ENCODE measurements around the gene RPL39L. TPM values are rescaled to one million over a fixed set of nuclear protein-coding genes. Genes with fewer than 3 reads are reported as not detected.

The RPL39L gene
- total and polyA plus RNA-seq, 4 donors, result 3.4 to 9.4 (median 6.4) TPM

GRCh38 chr3:187165144-187165543, 25.8 kb upstream of the RPL39L start:
- H3K4me3 ChIP-seq, result no peak overlapping the region
- no peaks in the 10 kb centered on the region for H3K36me3 ChIP-seq (ENCODE audit: control insufficient read depth in 4 of 4, insufficient read depth in 4 of 4, low read length in 4 of 4)
- ATAC-seq (ENCODE audit: insufficient read depth, low FRiP score) (no peak), DNase-seq (peak; percentile 22 to 82 (median 74))
- H3K27me3 ChIP-seq (ENCODE audit: control insufficient read depth in 3 of 3, insufficient read depth in 3 of 3, low read length in 2 of 3), result peaks cover 0 to 3% (median 0%) of the 10 kb centered on the region in 3 donors
- no peak overlapping the region for H3K9ac ChIP-seq (ENCODE audit: insufficient read depth in 1 of 2, low read length in 2 of 2)
- no peak overlapping the region for H3K27ac ChIP-seq (ENCODE audit: low read depth in 1 of 2, low read length in 1 of 2)
- H3K4me1 ChIP-seq (ENCODE audit: control insufficient read depth in 5 of 5, insufficient read depth in 5 of 5, low read length in 5 of 5), result peaks cover 0 to 9% (median 0%) of the 10 kb centered on the region in 5 donors
- TF ChIP-seq, protein P1, sequence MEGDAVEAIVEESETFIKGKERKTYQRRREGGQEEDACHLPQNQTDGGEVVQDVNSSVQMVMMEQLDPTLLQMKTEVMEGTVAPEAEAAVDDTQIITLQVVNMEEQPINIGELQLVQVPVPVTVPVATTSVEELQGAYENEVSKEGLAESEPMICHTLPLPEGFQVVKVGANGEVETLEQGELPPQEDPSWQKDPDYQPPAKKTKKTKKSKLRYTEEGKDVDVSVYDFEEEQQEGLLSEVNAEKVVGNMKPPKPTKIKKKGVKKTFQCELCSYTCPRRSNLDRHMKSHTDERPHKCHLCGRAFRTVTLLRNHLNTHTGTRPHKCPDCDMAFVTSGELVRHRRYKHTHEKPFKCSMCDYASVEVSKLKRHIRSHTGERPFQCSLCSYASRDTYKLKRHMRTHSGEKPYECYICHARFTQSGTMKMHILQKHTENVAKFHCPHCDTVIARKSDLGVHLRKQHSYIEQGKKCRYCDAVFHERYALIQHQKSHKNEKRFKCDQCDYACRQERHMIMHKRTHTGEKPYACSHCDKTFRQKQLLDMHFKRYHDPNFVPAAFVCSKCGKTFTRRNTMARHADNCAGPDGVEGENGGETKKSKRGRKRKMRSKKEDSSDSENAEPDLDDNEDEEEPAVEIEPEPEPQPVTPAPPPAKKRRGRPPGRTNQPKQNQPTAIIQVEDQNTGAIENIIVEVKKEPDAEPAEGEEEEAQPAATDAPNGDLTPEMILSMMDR (IDR thresholded peaks at IDR 0.05; ENCODE audit: control extremely low read depth, extremely low read depth), result peak; percentile 59
- WGBS, 2 donors, result 0 to 1% methylated on average over 3 of the region's 3 CpGs
- peaks cover 0 to under 1% (median 0%) of the 10 kb centered on the region in 4 donors for H3K9me3 ChIP-seq (ENCODE audit: control insufficient read depth in 4 of 4, insufficient read depth in 3 of 4, low read length in 3 of 4)

DNA sequence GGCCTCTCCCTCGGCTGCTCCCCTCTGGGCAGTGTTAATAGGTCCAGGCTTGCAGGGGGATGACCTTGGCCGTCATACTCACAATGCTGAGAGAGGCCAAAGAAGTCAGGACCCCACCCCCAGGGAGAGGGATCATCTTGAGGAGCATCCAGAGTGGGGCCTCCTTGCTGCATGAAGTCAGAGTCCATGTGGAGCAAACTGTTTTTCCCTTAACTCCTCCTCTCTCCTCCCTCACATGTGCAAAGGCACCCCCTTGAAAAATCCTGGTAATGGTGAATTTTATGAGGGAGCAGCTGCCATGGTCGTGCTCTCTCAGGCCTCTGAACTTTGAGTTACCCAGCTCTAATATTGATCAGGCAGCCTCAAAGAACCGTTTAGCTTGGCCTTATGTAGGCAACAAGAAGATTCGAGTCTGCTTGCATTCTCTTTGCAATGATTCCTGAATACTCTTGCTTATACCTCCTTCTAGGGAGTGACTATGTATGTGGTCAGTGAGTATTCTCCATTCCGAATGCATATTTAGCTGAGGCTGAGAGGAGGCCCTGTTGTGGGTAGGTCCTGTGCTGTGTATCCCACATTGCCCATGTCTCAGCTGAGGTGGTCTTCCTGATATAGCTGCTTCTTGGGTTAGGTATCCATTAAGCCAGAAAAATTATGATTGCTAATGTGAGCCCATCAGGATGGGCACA, 23.1 kb upstream of the RPL39L start:
- H3K9ac ChIP-seq (ENCODE audit: insufficient read depth in 1 of 2, low read length in 2 of 2), result no peak overlapping the region

GRCh38 chr3:187161556-187161955, 22.3 kb upstream of the RPL39L start:
- Histone ChIP-seq H3K4me3 (no peak overlapping the region), H3K4me1 (ENCODE audit: control insufficient read depth in 5 of 5, insufficient read depth in 5 of 5, low read length in 5 of 5) (no peaks in the 10 kb centered on the region), H3K9me3 (ENCODE audit: control insufficient read depth in 4 of 4, insufficient read depth in 3 of 4, low read length in 3 of 4) (peaks cover 0 to 4% (median 0%) of the 10 kb centered on the region in 4 donors), H3K36me3 (ENCODE audit: control insufficient read depth in 4 of 4, insufficient read depth in 4 of 4, low read length in 4 of 4) (no peaks in the 10 kb centered on the region), H3K27me3 (ENCODE audit: control insufficient read depth in 3 of 3, insufficient read depth in 3 of 3, low read length in 2 of 3) (peaks cover 0 to 3% (median 0%) of the 10 kb centered on the region in 3 donors), H3K9ac (ENCODE audit: insufficient read depth in 1 of 2, low read length in 2 of 2) (no peak overlapping the region), H3K27ac (ENCODE audit: low read depth in 1 of 2, low read length in 1 of 2) (no peak overlapping the region)
- TF ChIP-seq, protein P1 (IDR thresholded peaks at IDR 0.05; ENCODE audit: control extremely low read depth, extremely low read depth), result no peak
- ATAC-seq (ENCODE audit: insufficient read depth, low FRiP score) (no peak), DNase-seq (no peak)

More for the DNA sequence above, 23.1 kb upstream of the RPL39L start:
- peaks cover 0 to 4% (median 0%) of the 10 kb centered on the region in 5 donors for H3K4me1 ChIP-seq (ENCODE audit: control insufficient read depth in 5 of 5, insufficient read depth in 5 of 5, low read length in 5 of 5)
- peaks cover 0 to 4% (median 0%) of the 10 kb centered on the region in 4 donors for H3K9me3 ChIP-seq (ENCODE audit: control insufficient read depth in 4 of 4, insufficient read depth in 3 of 4, low read length in 3 of 4)
- DNase-seq, result no peak
- H3K27me3 ChIP-seq (ENCODE audit: control insufficient read depth in 3 of 3, insufficient read depth in 3 of 3, low read length in 2 of 3), result peaks cover 0 to 3% (median 0%) of the 10 kb centered on the region in 3 donors
- no peak for ATAC-seq (ENCODE audit: insufficient read depth, low FRiP score)
- H3K27ac ChIP-seq (ENCODE audit: low read depth in 1 of 2, low read length in 1 of 2), result no peak overlapping the region
- H3K4me3 ChIP-seq, result no peak overlapping the region
- TF ChIP-seq, protein P1 (IDR thresholded peaks at IDR 0.05; ENCODE audit: control extremely low read depth, extremely low read depth), result no peak
- H3K36me3 ChIP-seq (ENCODE audit: control insufficient read depth in 4 of 4, insufficient read depth in 4 of 4, low read length in 4 of 4), result no peaks in the 10 kb centered on the region
- 77 to 80% methylated on average over 6 of the region's 6 CpGs for WGBS, 2 donors
